Medulla oblongata (tissue), 1 donor: ENCODE data around the gene ADAMTSL5.
A peak's percentile ranks its signal among the peaks of the same experiment; 100 is the strongest.
"Not testable (repeated sequence)": the region's sequence is repeated elsewhere in the genome, so short reads cannot be mapped to it uniquely, and the experiment has no call there.

Experiments used
- DNase-seq: peaks from one replicate; pipeline ENCODE4 v3.0.0-alpha.2; 2015; ENCODE audit errors: extremely low spot score

The ADAMTSL5 gene

DNA sequence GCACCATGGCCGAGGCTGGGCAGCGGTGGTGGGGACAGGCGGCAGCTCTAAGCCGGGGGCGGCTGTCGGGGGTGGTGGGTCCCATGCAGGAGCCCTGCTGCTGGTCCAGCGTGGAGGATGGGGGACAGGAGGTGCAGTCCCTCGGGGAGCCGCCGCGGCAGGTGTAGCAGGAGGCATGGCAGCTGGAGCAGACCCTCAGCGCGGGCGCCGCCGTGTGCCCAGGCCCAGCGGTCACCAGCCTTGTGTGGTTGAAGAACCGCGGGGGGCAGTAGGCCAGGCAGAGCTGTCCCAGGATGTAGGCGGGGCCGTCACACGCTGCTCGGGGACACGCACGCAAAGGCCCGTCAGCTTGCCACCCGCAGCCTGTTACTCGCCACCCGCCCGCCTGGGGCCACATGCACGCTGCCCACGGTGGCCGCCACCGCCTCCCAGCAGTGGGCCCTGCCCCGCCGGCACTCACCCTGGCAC is 30.9 kb downstream of the ADAMTSL5 start:
- no peak for DNase-seq

DNA sequence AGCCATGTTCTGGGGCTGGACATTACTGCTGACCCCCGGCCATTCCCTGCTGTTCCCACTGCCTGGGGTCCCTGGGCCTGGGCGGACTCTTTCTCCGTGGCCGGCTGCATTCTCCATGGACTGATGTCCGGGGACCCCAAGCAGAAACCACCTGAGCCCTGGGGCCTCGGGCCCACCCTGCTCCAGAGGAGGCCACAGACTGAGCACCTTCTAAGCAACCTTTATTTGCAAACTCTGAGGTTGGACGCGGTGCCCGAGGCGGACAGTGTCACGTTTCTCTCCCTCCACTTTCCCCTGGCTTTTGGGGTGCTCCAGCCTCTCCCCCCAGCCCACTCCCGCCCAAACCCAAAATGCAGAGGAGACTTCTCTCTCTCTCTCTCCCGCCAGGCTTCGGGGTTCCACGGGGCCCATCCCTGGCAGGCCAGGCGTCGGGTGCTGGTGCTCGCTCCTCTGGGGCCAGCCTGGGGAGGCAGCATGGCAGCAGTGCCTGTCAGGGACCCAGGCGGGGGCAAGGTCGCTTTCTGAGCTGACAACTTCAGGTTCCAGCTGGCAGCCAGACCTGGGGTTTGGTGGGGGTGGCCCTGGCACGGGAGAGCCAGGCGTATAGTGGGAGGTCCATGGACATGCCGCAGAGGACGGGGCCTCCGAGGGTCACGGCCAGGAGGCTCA is 31.5 kb downstream of the ADAMTSL5 start:
- no peak for DNase-seq

DNA sequence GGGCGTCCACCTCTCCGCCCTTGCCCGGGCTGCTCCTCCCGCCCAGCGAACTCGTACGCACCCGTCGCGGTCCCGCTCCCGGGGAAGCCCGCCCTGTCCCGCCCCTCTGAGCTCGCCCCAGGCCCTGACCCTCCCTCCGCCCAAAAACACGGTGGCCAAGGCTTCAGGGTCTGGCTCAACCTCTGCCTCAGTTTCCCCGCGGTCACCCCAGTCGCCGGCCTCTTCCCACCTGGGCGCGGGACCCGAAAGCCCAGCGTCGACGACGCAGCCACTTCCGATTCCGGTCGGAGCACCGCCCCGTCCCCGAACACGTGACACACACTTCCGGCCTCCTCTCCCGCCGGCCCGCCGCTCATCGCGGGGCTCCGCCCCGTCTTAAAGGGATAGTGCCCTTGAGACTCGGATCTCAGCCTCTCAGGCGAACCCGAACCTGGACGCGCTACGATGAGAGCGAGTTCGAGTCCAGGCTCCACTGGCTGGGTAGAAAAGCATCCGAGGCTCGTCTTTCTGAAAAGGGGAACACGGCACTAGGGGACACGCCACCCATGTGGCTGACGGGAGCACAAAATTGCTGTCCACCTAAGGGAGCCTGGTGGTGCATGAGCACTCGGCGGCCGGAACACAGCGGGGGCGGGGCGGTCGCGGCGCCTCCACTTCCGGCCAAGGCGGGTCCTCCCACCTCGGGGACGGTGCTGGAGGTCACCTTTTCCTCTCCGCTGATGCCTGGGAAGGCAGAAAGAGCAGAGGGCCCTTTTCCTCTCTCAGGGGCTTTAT is 33.7 kb downstream of the ADAMTSL5 start, which contains the start of gene C19orf25:
C19orf25 (minus strand) TSS at position 282 of the 774 bp plus-strand sequence. CDS start 312 bp downstream, outside the sequence.
- DNase-seq, result peak; percentile 96

DNA sequence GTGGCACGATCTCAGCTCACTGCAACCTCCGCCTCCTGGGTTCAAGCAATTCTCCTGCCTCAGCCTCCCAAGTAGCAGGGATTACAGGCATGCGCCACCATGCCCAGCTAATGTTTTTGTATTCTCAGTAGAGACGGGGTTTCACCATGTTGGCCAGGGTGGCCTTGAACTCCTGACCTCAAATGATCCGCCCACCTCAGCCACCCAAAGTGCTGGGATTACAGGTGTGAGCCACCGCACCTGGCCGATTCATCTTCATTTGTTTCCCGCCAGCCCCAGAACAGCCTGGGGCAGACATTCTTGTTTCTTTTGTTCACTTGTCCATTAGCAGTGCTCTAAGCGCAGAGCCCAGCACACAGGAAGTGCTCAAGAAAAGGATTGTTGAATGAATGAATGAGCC is 35.8 kb downstream of the ADAMTSL5 start:
- not testable (repeated sequence) for DNase-seq

DNA sequence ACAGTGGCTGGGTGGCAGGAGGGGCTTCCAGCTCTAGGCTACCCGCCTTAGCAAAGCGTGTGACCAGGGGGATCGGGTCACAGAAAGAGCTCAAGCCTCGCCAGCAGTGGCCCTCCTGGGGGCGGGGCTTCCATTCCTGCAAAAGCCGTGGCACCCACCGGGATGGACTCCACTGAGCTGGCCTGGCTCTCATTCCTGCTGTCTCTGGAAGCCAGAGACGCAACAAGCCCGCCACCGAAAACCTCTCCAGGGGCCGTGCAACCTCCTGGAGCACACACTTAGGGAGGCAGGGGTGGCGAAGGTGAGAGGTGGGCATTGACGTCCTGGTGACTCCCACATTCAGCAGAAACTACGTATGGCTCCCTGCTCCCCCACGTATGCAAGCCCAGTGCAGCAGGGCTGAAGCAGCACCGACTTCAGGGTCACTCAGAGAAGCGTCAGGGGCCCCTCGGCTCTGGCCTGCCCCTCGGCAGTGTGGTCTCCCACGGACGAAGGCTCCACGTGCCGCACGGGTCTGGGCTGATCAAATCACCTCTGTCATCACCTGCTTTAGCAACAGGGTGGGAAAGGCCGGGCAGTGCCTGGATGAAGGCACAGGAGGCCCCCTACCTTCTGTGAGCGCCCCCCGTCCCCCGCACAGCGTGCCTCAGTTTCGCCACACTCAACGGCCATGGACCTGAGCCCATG is 36.9 kb downstream of the ADAMTSL5 start:
- no peak for DNase-seq

DNA sequence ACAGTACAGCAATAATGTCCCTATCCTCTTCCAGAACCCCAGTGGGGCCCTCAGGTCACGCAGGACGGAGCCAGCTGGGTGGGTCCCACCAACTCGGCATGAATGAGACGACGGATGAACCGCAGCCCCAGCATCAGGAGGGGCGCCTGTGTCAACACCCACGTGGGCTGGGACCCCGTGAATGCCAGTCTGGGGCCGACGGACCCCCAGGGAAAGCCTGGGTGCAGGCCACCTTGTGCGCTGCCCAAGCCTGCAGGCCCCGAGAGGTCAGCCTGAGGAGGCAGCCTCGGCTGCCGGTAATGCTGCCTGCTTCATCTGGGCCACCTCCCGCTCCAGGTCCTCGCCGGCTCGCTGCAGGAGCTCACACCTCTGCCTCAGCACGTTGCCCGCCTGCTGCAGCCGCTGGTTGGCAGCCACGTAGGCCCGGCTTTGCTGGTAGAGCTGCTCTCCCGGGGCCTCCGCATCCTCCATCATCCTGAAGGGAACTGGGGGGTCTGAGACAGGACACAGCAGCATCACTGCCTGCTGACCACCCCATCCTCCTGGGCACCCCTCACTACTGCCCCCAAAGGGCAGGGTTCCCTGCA is 38.0 kb downstream of the ADAMTSL5 start:
- DNase-seq, result no peak

DNA sequence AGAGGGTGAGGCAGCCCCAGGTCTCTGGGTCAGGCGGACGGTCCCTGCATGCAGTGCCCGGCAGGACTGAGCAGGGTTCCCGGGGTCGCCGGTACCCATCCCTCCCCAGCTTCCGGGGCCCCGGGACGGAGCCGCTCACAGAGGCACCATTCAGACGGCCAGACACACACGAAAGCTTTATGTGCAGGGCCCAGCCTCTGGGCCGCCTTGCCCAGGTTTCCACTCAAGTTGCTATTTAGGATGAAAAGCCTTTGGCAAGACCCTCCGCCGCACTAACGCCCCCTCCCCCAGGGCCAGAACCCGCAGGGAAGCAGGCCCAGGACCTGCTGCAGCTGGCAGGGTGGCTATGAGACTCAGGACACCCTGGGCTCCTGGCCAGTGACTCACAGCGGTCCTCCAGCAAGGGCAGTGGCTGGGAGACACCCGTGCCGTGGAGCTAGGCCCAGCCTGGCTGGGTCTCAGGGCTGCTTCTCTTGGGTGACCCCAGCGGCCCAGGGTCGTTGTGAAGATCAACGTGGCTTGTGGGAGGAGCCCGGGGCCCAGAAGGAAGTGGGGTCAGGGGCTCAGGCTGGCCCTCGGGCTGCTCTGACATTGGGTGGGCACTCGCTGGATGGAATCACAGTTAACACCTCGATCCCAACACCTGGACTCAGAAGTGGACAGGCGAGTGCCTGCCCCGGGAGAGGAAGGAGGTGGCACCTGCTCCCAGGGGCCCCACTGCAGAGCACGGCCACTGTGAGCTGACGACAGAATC is 38.6 kb downstream of the ADAMTSL5 start:
- DNase-seq, result peak; percentile 84

DNA sequence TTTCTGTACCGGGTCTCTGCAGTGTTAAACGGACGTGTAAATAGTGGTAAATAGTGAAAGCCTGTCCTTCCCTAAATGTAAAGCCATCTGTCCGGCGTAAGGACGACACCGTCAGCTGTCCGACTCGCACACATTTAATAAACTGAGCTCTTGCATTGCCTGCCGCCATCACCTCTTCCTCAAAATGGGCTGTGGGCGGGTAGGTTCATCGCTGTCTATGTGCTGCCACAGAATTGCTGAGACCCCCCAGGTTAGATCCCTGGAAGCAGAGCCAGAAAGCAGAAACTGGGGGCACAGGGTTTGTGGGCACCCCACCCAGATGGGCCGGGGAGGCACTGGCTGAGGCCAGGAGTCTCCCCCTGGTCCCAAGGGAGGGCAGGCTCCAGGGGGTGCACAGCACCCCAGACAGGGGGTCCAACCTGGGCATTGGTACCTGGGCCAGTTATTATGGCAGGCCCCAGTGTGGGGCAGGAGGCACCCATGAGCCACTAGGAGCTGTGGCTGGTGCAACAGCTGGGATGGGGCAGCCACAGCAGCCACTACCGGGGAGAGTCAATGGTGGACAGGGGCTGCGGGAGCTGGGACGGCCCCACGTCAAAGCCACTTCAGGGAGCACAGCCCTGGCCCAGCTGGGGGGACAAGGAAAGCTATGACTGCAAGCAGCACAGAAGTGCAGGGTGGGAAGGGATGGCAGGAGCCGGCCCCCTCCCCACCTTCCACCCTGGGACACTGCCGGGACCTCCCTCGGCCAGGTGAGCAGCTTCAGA is 39.6 kb downstream of the ADAMTSL5 start:
- no peak for DNase-seq

DNA sequence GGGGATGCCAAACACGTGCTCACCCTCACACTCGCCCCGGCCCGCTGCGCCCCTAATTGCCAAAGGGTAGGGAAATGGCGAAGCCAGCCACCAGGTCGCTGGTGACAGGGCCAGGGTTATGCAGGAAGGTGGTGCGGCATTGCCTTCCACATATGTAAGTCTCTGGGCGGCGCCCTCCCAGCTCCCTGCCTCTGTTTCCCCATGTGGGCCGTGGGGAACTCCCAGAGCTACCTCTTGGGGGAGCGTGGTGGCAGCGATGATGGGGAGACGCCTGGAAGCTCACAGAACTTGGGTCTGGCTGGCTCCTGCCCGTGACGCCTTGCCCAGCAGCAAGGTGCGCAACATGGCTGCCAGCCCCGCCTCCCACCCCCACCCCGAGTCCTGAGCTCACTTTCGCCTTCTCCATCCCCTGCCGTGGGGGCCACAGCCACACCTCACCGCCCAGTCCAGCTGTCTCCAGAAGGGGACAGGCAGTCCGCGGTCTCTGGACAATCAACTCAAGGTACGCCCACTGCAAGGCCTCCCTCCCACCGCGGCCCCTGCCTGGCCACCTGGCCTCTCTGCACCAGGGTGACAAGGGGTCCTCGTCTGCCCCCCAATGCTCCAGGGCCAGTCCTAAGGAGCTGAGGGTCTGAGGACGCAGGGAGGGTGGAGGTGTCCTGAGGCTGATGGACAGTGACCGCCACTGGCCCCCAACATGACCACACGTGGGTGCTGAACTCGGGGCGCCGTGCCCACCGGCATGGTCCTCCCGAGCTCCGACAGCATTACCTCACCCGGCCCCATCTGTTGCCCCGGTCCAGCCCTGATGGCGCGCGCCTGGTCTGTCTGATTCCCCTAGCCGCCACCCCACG is 40.4 kb downstream of the ADAMTSL5 start:
- DNase-seq, result no peak

DNA sequence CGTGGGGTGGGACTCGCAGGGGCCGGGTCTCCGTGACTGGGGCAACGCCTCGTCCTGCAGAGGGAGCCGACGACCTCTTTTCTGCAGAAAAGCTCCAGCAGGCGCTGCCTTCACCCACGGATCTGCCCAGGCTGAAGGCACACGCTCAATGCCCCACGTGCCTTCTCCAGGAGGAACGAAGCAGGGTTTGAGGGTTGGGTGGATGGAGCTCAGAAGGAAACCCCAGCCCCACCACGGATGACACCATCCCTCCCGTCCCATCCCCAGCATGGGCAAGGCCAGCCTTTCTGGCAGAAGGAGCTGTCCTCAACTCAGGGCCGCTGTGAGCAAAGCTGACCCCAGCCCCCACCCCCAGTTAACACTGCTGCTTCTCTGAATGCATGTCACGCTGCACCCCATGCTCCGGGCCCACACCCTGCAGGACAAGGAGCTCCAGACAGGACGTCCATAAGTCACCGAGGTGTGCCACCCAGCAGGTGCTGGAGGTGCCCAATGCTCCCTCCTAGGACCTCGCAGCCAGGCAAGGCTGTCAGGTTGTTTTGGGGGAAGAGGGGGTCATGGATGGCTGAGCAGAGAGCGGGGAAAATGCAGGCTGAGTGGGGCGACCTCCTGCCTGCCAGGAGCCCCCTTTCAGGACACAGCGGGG is 41.2 kb downstream of the ADAMTSL5 start:
- peak; percentile 63 for DNase-seq

DNA sequence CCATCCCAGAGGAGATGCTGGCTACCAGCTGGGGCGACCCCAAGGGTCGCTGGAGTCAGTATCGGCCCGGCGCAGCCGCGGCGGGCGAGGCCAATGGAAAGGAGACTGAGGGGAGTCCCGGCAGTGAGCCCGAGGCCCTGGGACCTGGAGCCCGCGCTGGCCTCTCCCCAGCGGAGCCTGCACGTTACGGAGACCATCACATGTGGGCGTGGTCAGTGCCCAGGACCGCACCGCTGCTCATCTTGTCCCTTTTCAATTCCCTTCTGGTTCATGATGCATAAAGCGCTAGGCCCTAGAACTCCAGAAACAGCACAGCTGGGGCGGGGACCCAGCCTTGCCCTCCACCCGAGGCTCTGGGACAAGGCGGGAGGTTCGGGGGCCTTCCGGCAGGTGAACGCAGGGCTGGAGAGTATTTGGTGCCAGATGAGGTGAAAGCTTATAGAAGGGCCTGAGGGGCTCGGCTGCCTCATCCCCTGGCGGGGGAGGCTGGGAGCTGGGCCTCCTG is 41.8 kb downstream of the ADAMTSL5 start:
- DNase-seq, result no peak

DNA sequence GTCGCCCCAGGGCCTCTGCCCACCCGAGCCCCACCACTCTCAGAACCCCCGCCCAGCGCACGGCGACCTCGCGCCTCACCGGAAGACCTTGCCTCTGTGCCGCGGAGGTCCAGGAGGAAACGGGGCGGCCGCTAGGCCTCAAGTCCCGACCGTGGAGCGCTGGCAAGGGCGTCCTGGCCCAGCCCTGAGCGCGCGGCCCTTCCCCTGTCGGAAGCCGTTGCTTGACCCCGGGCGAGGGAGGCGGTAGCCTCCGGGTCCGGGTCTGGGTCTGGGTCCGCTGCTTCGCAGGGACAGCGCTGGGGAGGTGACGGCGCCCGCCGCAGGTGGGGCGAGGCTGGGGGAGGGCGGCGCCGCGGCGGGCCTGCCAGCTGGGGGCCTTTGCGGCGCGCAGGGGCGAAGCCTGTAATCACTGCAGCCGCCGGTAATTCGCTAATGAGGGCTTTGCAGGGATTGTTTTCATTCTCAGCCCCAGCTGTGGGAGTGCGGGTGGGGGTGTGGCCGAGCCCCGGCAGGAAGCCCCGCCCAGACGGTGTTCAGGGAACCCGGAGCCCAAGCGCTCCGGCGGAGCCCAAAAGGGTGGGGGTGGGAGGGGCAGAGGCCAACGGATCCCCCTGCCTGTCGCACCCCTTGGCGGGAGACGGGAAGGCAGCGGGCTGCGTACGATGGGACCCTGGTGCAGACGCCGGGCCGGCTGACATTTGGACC is 42.4 kb downstream of the ADAMTSL5 start:
- DNase-seq, result no peak

DNA sequence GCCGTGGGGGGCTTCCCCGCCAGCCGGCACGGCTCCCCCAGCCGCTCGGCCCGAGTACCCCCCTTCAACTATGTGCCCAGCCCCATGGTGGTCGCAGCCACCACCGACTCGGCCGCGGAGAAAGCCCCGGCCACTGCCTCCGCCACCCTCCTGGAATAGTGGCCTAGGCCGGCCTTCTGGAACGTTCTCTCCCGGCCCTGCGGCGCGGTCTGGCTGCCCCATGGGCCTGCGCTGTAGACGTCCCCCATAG is 42.8 kb downstream of the ADAMTSL5 start:
- DNase-seq, result no peak

DNA sequence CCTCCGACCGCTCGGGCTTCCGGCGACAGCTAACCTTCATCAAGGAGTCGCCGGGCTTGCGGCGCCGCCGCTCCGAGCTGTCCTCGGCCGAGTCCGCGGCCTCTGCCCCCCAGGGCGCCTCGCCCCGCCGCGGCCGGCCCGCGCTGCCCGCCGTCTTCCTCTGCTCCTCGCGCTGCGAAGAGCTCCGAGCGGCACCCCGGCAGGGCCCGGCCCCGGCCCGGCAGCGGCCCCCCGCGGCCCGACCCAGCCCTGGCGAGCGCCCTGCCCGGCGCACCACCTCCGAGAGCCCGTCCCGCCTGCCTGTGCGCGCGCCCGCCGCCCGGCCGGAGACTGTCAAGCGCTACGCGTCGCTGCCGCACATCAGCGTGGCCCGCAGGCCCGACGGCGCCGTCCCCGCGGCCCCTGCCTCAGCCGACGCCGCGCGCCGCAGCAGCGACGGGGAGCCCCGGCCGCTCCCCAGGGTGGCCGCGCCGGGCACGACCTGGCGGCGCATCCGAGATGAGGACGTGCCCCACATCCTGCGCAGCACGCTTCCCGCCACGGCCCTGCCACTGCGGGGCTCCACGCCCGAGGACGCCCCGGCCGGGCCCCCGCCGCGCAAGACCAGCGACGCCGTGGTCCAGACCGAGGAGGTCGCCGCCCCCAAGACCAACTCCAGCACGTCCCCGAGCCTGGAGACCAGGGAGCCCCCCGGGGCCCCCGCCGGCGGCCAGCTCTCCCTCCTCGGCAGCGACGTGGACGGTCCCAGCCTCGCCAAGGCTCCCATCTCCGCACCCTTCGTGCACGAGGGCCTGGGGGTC is 43.4 kb downstream of the ADAMTSL5 start:
- DNase-seq, result no peak

DNA sequence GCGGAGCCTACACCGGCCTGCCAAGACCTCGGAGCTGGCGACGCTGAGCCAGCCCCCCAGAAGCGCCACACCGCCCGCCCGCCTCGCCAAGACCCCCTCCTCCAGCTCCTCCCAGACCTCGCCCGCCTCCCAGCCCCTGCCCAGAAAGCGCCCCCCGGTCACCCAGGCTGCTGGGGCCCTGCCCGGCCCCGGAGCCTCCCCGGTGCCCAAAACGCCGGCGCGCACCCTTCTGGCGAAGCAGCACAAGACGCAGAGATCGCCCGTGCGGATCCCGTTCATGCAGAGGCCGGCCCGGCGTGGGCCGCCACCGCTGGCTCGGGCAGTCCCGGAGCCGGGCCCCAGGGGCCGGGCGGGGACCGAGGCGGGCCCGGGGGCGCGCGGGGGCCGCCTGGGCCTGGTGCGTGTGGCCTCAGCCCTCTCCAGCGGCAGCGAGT is 44.0 kb downstream of the ADAMTSL5 start:
- no peak for DNase-seq

DNA sequence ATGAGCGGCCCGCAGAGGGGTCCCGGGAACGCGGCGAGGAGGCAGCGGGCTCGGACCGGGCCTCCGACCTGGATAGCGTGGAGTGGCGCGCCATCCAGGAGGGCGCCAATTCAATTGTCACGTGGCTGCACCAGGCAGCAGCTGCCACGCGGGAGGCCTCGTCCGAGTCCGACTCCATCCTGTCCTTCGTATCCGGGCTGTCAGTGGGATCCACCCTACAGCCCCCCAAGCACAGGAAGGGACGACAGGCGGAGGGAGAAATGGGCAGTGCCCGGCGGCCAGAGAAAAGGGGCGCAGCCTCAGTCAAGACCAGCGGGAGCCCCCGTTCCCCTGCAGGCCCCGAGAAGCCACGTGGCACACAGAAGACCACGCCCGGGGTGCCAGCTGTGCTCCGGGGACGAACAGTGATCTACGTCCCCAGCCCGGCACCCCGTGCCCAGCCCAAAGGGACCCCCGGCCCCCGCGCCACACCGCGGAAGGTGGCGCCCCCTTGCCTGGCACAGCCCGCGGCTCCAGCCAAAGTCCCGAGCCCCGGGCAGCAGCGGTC is 44.5 kb downstream of the ADAMTSL5 start:
- DNase-seq, result no peak

DNA sequence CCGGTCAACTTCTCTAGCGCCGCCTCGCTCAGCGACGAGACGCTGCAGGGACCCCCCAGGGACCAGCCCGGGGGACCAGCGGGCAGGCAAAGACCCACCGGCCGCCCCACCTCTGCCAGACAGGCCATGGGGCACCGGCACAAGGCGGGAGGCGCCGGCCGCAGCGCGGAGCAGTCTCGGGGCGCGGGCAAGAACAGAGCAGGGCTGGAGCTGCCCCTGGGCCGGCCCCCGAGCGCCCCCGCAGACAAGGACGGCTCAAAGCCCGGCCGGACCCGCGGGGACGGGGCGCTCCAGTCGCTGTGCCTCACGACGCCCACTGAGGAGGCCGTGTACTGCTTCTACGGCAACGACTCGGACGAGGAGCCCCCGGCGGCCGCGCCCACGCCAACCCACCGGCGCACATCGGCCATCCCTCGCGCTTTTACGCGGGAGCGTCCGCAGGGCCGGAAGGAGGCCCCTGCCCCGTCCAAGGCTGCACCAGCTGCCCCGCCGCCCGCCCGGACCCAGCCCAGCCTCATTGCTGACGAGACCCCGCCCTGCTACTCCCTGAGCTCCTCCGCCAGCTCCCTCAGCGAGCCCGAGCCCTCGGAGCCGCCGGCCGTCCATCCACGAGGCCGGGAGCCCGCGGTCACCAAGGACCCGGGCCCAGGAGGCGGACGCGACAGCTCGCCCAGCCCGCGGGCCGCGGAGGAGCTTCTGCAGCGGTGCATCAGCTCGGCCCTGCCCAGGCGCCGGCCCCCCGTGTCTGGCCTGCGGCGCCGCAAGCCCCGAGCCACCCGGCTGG is 45.1 kb downstream of the ADAMTSL5 start:
- DNase-seq, result no peak
